DOHH2 (cell line): ENCODE results near the gene ITGA8.

Source experiments
- CTCF ChIP-seq: fragments of 200-600 bp; sonication (generic); IDR thresholded peaks from one replicate; pipeline ENCODE4 v1.5.1; 2014; ENCODE audit warnings: antibody characterized with exemption, mild to moderate bottlenecking, low read depth, low read length; ENCODE audit not compliant: poor library complexity, severe bottlenecking
- EZH2phosphoT487 ChIP-seq: fragments of 200-600 bp; sonication (generic); IDR thresholded peaks from 2 replicates; pipeline ENCODE4 v1.6.1; 2017; ENCODE audit warnings: borderline replicate concordance, mild to moderate bottlenecking, antibody characterized with exemption, low read length, moderate library complexity, mixed read lengths

- TF ChIP-seq CTCF, result no peak
- TF ChIP-seq EZH2phosphoT487, result no peak
Measured at GRCh38 chr10:15759265-15759664, 39.5 kb upstream of the ITGA8 start.
